ACHN (cell line): ENCODE data around the gene PPM1D.
"Not testable (repeated sequence)": the region's sequence is repeated elsewhere in the genome, so short reads cannot be mapped to it uniquely, and the experiment has no call there.

ENCODE experiments used
- DNase-seq: peaks from one replicate; pipeline ENCODE4 v3.0.0-alpha.2; 2015
- in situ Hi-C: cut with HindIII; loops from 2 replicates; pipeline ENCODE4 v1.10.0; 2017; ENCODE audit warnings: low sequenced_read_pairs, low pct_ligation_motif_present, low pct_unique_long_range_greater_than_20kb

Gene PPM1D

GRCh38 chr17:60599620-60600489 is at the start of gene PPM1D:
PPM1D (plus strand) TSS chr17:60600193; CDS start chr17:60600415, 222 bp downstream.
- in situ Hi-C loops: no loop called here
- DNase-seq: peak; percentile 99

GRCh38 chr17:60552255-60552654 is 47.7 kb upstream of the PPM1D start:
- DNase-seq, in situ Hi-C loops: not testable (repeated sequence)

- peak; percentile 54 for DNase-seq
- in situ Hi-C loops: no loop called here
These were observed 45.6 kb upstream of the PPM1D start for GRCh38 chr17:60554377-60554788.

- in situ Hi-C loops: no loop called here
- no peak for DNase-seq
These were observed 44.2 kb upstream of the PPM1D start for GRCh38 chr17:60555786-60556185.

GRCh38 chr17:60557805-60558204 is 42.2 kb upstream of the PPM1D start:
- peak; percentile 40 for DNase-seq

GRCh38 chr17:60559659-60559994 is 40.4 kb upstream of the PPM1D start:
- DNase-seq: no peak
- in situ Hi-C loops: no loop called here

More at GRCh38 chr17:60557805-60558204, 42.2 kb upstream of the PPM1D start:
- in situ Hi-C loops: no loop called here

- no peak for DNase-seq
- in situ Hi-C loops: no loop called here
These were observed 39.8 kb upstream of the PPM1D start for GRCh38 chr17:60559995-60560859.

- in situ Hi-C loops: no loop called here
- DNase-seq: no peak
These were observed 39.1 kb upstream of the PPM1D start for GRCh38 chr17:60560860-60561257.

GRCh38 chr17:60562421-60562820 is 37.6 kb upstream of the PPM1D start:
- peak; percentile 34 for DNase-seq
- in situ Hi-C loops: no loop called here

- no peak for DNase-seq
- in situ Hi-C loops: no loop called here
These were observed 36.2 kb upstream of the PPM1D start for GRCh38 chr17:60563743-60564142.

- in situ Hi-C loops: no loop called here
- no peak for DNase-seq
These were observed 34.8 kb upstream of the PPM1D start for GRCh38 chr17:60565233-60565632.

GRCh38 chr17:60573236-60574051 is 26.5 kb upstream of the PPM1D start:
- peak; percentile 73 for DNase-seq
- in situ Hi-C loops: no loop called here

GRCh38 chr17:60577147-60577915 is 22.7 kb upstream of the PPM1D start:
- in situ Hi-C loops: no loop called here
- DNase-seq: peak; percentile 82

GRCh38 chr17:60579090-60579489 is 20.9 kb upstream of the PPM1D start:
- no peak for DNase-seq
- in situ Hi-C loops: no loop called here

GRCh38 chr17:60579551-60579950 is 20.4 kb upstream of the PPM1D start:
- in situ Hi-C loops: no loop called here
- DNase-seq: no peak

- in situ Hi-C loops: no loop called here
These were observed 17.0 kb upstream of the PPM1D start for GRCh38 chr17:60583008-60583407.

GRCh38 chr17:60585887-60586286 is 14.1 kb upstream of the PPM1D start:
- in situ Hi-C loops: no loop called here
- no peak for DNase-seq

More at GRCh38 chr17:60583008-60583407, 17.0 kb upstream of the PPM1D start:
- no peak for DNase-seq
